BLaER1 (cell line): ENCODE data around the gene PPP1R12A.

Source experiments
- H3K27ac ChIP-seq: shearing (Covaris generic); formaldehyde crosslinking; 2 replicates; pipeline ENCODE4 v1.8.1; 2022
- H3K27me3 ChIP-seq: shearing (Covaris generic); formaldehyde crosslinking; 2 replicates; pipeline ENCODE4 v1.8.1; 2022
- H3K36me3 ChIP-seq: shearing (Covaris generic); formaldehyde crosslinking; 2 replicates; pipeline ENCODE4 v1.8.1; 2022
- H3K4me1 ChIP-seq: shearing (Covaris generic); formaldehyde crosslinking; 2 replicates; pipeline ENCODE4 v1.8.1; 2022
- H3K4me2 ChIP-seq: shearing (Covaris generic); formaldehyde crosslinking; 2 replicates; pipeline ENCODE4 v1.8.1; 2022
- H3K4me3 ChIP-seq: shearing (Covaris generic); formaldehyde crosslinking; 2 replicates; pipeline ENCODE4 v1.8.1; 2022
- H3K9ac ChIP-seq: shearing (Covaris generic); formaldehyde crosslinking; 2 replicates; pipeline ENCODE4 v1.8.1; 2022
- H3K9me3 ChIP-seq: shearing (Covaris generic); formaldehyde crosslinking; 2 replicates; pipeline ENCODE4 v1.8.1; 2022
- H4K20me1 ChIP-seq: shearing (Covaris generic); formaldehyde crosslinking; 2 replicates; pipeline ENCODE4 v1.8.1; 2022
- Cebpa-rat ChIP-seq: shearing (Covaris generic); IDR thresholded peaks from 2 replicates; pipeline ENCODE4 v1.8.1; 2022

PPP1R12A gene

DNA sequence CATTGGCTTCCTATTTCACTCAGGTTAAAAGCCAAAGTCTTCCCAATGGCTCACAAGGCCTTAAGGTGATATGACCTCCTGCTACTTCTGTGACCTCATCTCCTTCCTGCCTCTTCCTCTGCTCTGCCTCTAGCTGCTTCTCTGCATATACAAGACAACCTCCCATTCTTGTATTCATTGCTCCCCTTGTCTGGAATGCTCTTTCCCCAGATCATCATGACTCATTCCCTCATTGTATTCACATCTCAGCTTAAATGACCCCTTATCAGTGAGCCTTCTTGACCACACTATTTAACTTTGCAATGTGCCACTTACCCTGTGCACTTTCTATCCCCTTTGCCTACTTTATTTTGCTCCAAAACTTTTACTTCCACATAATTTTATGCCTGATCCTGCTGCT is 90.2 kb downstream of the PPP1R12A start:
- H3K27ac ChIP-seq: no peak overlapping the region
- H4K20me1 ChIP-seq: peaks cover 29% of the 10 kb centered on the region
- peaks cover 42% of the 10 kb centered on the region for H3K9me3 ChIP-seq
- TF ChIP-seq Cebpa-rat: no peak
- peaks cover 6% of the 10 kb centered on the region; the same call in 1 of the 2 replicates for H3K4me1 ChIP-seq
- H3K36me3 ChIP-seq: peaks cover 75% of the 10 kb centered on the region
- no peak overlapping the region for H3K9ac ChIP-seq
- H3K4me2 ChIP-seq: no peak overlapping the region
- no peak overlapping the region for H3K4me3 ChIP-seq
- H3K27me3 ChIP-seq: no peaks in the 10 kb centered on the region

- Histone ChIP-seq H3K4me2 (no peak overlapping the region), H3K4me1 (peaks cover 6% of the 10 kb centered on the region; the same call in 1 of the 2 replicates), H3K9ac (no peak overlapping the region), H3K4me3 (no peak overlapping the region), H3K27me3 (no peaks in the 10 kb centered on the region), H3K27ac (no peak overlapping the region), H3K9me3 (peaks cover 46% of the 10 kb centered on the region), H4K20me1 (peaks cover 22% of the 10 kb centered on the region; the same call in 1 of the 2 replicates), H3K36me3 (peaks cover 75% of the 10 kb centered on the region)
- no peak for TF ChIP-seq Cebpa-rat
These were observed 90.9 kb downstream of the PPP1R12A start for GRCh38 chr12:79843978-79844377.

- Histone ChIP-seq H3K36me3 (peaks cover 88% of the 10 kb centered on the region), H3K27me3 (no peaks in the 10 kb centered on the region), H3K27ac (no peak overlapping the region), H3K4me3 (no peak overlapping the region), H3K9ac (no peak overlapping the region), H3K9me3 (peaks cover 60% of the 10 kb centered on the region), H3K4me2 (no peak overlapping the region), H3K4me1 (no peaks in the 10 kb centered on the region), H4K20me1 (peaks cover 11% of the 10 kb centered on the region; the same call in 1 of the 2 replicates)
- no peak for TF ChIP-seq Cebpa-rat
These were observed 92.3 kb downstream of the PPP1R12A start for GRCh38 chr12:79842630-79843029.

GRCh38 chr12:79841878-79842265 is 93.0 kb downstream of the PPP1R12A start:
- H3K9ac ChIP-seq: no peak overlapping the region
- no peaks in the 10 kb centered on the region for H3K4me1 ChIP-seq
- peaks cover 61% of the 10 kb centered on the region for H3K9me3 ChIP-seq
- H3K4me3 ChIP-seq: no peak overlapping the region
- no peak overlapping the region for H3K4me2 ChIP-seq
- no peak for TF ChIP-seq Cebpa-rat
- no peaks in the 10 kb centered on the region for H3K27me3 ChIP-seq
- H4K20me1 ChIP-seq: peaks cover 9% of the 10 kb centered on the region; the same call in 1 of the 2 replicates
- H3K36me3 ChIP-seq: peaks cover 91% of the 10 kb centered on the region
- H3K27ac ChIP-seq: no peak overlapping the region

- no peak for TF ChIP-seq Cebpa-rat
- Histone ChIP-seq H3K9ac (no peak overlapping the region), H3K9me3 (peaks cover 56% of the 10 kb centered on the region), H3K27ac (no peak overlapping the region), H3K36me3 (peaks cover 88% of the 10 kb centered on the region), H3K4me1 (no peaks in the 10 kb centered on the region), H3K4me2 (no peak overlapping the region), H3K27me3 (no peaks in the 10 kb centered on the region), H4K20me1 (peaks cover 4% of the 10 kb centered on the region; the same call in 1 of the 2 replicates), H3K4me3 (no peak overlapping the region)
These were observed 93.5 kb downstream of the PPP1R12A start for GRCh38 chr12:79841248-79841877.

- TF ChIP-seq Cebpa-rat: no peak
- Histone ChIP-seq H3K4me2 (no peak overlapping the region), H3K9me3 (peaks cover 50% of the 10 kb centered on the region)
These were observed 96.5 kb downstream of the PPP1R12A start for GRCh38 chr12:79838359-79838758.

DNA sequence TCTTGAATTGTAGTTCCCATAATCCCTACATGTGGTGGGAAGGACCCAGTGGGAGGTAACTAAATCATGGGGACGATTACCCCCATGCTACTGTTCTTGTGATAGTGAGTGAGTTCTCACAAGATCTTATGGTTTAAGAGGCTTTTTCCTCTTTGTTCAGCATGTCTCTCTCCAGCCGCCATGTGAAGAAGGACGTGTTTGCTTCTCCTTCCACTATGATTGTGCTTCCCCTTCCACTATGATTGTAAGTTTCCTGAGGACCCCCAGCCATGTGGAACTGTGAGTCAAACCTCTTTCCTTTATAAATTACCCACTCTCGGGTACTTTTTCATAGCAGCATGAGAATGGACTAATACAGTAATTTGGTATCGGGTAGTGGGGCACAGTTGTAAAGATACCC is 97.3 kb downstream of the PPP1R12A start:
- peaks cover 78% of the 10 kb centered on the region for H3K36me3 ChIP-seq
- no peaks in the 10 kb centered on the region for H3K27me3 ChIP-seq
- no peak overlapping the region for H3K27ac ChIP-seq
- no peak overlapping the region for H3K9ac ChIP-seq
- peaks cover 32% of the 10 kb centered on the region for H4K20me1 ChIP-seq
- no peak for TF ChIP-seq Cebpa-rat
- H3K4me3 ChIP-seq: no peak overlapping the region
- no peak overlapping the region for H3K4me2 ChIP-seq
- H3K9me3 ChIP-seq: peaks cover 50% of the 10 kb centered on the region
- no peaks in the 10 kb centered on the region for H3K4me1 ChIP-seq

More at GRCh38 chr12:79838359-79838758, 96.5 kb downstream of the PPP1R12A start:
- H4K20me1 ChIP-seq: peaks cover 26% of the 10 kb centered on the region
- H3K27ac ChIP-seq: no peak overlapping the region
- no peaks in the 10 kb centered on the region for H3K4me1 ChIP-seq
- H3K9ac ChIP-seq: no peak overlapping the region
- peak overlapping the region; percentile 29; the same call in 1 of the 2 replicates for H3K4me3 ChIP-seq
- H3K27me3 ChIP-seq: no peaks in the 10 kb centered on the region
- H3K36me3 ChIP-seq: peaks cover 80% of the 10 kb centered on the region

- Histone ChIP-seq H3K36me3 (peaks cover 74% of the 10 kb centered on the region), H3K9me3 (peaks cover 31% of the 10 kb centered on the region), H3K27me3 (no peaks in the 10 kb centered on the region), H4K20me1 (peaks cover 39% of the 10 kb centered on the region), H3K27ac (no peak overlapping the region), H3K4me3 (no peak overlapping the region), H3K4me2 (no peak overlapping the region), H3K9ac (no peak overlapping the region), H3K4me1 (no peaks in the 10 kb centered on the region)
- TF ChIP-seq Cebpa-rat: no peak
These were observed 99.5 kb downstream of the PPP1R12A start for GRCh38 chr12:79835377-79835843.

GRCh38 chr12:79834712-79835376 is 100.1 kb downstream of the PPP1R12A start:
- no peak overlapping the region for H3K27ac ChIP-seq
- H3K9me3 ChIP-seq: peaks cover 25% of the 10 kb centered on the region
- H3K9ac ChIP-seq: no peak overlapping the region
- no peak for TF ChIP-seq Cebpa-rat
- H3K4me1 ChIP-seq: no peaks in the 10 kb centered on the region
- peaks cover 72% of the 10 kb centered on the region for H3K36me3 ChIP-seq
- H4K20me1 ChIP-seq: peaks cover 39% of the 10 kb centered on the region
- H3K4me2 ChIP-seq: no peak overlapping the region
- no peak overlapping the region for H3K4me3 ChIP-seq
- no peaks in the 10 kb centered on the region for H3K27me3 ChIP-seq

GRCh38 chr12:79830440-79830839 is 104.5 kb downstream of the PPP1R12A start:
- Histone ChIP-seq H3K27ac (no peak overlapping the region), H3K9me3 (no peaks in the 10 kb centered on the region), H3K4me3 (no peak overlapping the region), H3K27me3 (no peaks in the 10 kb centered on the region), H4K20me1 (peaks cover 45% of the 10 kb centered on the region), H3K9ac (no peak overlapping the region), H3K4me1 (no peaks in the 10 kb centered on the region), H3K4me2 (no peak overlapping the region), H3K36me3 (peaks cover 60% of the 10 kb centered on the region)
- no peak for TF ChIP-seq Cebpa-rat
